Heart right ventricle (tissue), 16 donors: ENCODE measurements around the gene SKAP1. TPM values are rescaled to one million over a fixed set of nuclear protein-coding genes. Genes with fewer than 3 reads are reported as not detected.
"Not testable (repeated sequence)": the region's sequence is repeated elsewhere in the genome, so short reads cannot be mapped to it uniquely, and the experiment has no call there.

Experiments used
- ATAC-seq, 8 donors: fragments of 200-7000 bp; cut with Tn5 transposase; one replicate each; pipeline ENCODE4 v1.9.1; 2020; ENCODE audit warnings: mild to moderate bottlenecking in 8 of 8, moderate library complexity in 8 of 8, moderate number of reproducible peaks in 1 of 8
- DNase-seq, 2 donors: peaks; one replicate each; pipeline ENCODE4 v3.0.0-alpha.2; 2020
- H3K27ac ChIP-seq, 10 donors: fragments of 200-600 bp; sonication (generic) in 2 of 10; one replicate each; pipeline versions ENCODE4 v1.5.0 to v1.8.0; 2020 to 2022; ENCODE audit warnings: mild to moderate bottlenecking in 3 of 10
- H3K27me3 ChIP-seq, 7 donors: fragments of 200-600 bp; one replicate each; pipeline ENCODE4 v1.8.0; 2021 to 2022; ENCODE audit warnings: mild to moderate bottlenecking in 2 of 7
- H3K36me3 ChIP-seq, 9 donors: fragments of 200-600 bp; sonication (generic) in 1 of 9; one replicate each; pipeline versions ENCODE4 v1.5.0 to v1.8.0; 2020 to 2022; ENCODE audit warnings: mild to moderate bottlenecking in 2 of 9
- H3K4me1 ChIP-seq, 9 donors: fragments of 200-600 bp; sonication (generic) in 1 of 9; one replicate each; pipeline versions ENCODE4 v1.5.0 to v1.8.0; 2020 to 2022; ENCODE audit warnings: mild to moderate bottlenecking in 4 of 9
- H3K4me3 ChIP-seq, 10 donors: fragments of 200-600 bp; sonication (generic) in 2 of 10; one replicate each; pipeline versions ENCODE4 v1.5.0 to v1.8.0; 2020 to 2022; ENCODE audit warnings: mild to moderate bottlenecking in 7 of 10, moderate library complexity in 2 of 10
- H3K9me3 ChIP-seq, 11 donors: fragments of 200-600 bp in 10 of 11; sonication (generic) in 2 of 11; one replicate each; pipeline versions ENCODE4 v1.5.0 to v1.8.0; 2013 to 2022; ENCODE audit warnings: mild to moderate bottlenecking in 2 of 11, control low read depth in 1 of 11, moderate library complexity in 1 of 11
- CTCF ChIP-seq, 9 donors: fragments of 200-600 bp; sonication (generic) in 2 of 9; IDR thresholded peaks; one replicate each; pipeline versions ENCODE4 v1.5.0 to v1.8.0; 2021 to 2022; ENCODE audit warnings: antibody characterized with exemption in 9 of 9, mild to moderate bottlenecking in 5 of 9, moderate library complexity in 1 of 9
- WGBS, 2 donors: extraction: QIAGEN DNeasy Blood & Tissue Kit; methylation state at CpG; one replicate each; pipeline ENCODE4 v1.1.7; 2013; ENCODE audit warnings: inconsistent platforms in 1 of 2; 5-methylcytosine and 5-hydroxymethylcytosine counted together
- intact Hi-C, 10 donors: fragments of 100-400 bp; cut with DNase I; formaldehyde crosslinking; loops; one replicate each; pipeline versions ENCODE4 v1.11.1 to v1.14.2; 2022
- polyA plus RNA-seq, 2 donors: library from polyadenylated mRNA; stranded (reverse); fragments of 200-250 nt; gene quantifications; one replicate each; pipeline ENCODE4 v1.2.3, GENCODE V29; 2013
- total RNA-seq, 10 donors: library from RNA; stranded (reverse); fragmentation: NEBNext Ultra II Directional in 3 of 10; extraction: Animal tissue kit (Norgen Biotek cat#: 25700) in 3 of 10; gene quantifications; one replicate each; pipeline versions ENCODE4 v1.2.1 to v1.2.4, GENCODE V29; 2021 to 2023
- donor health status: Arrhythmogenic right ventricular cardiomyopathy.
- donor health status: ischemic (EF 13 %, LVEDD 7.1; RV severe dilation, severe dysfunction).
- donor health status: healthy with polysubstance abuse.
- donor health status: DM: no; HTN: yes; CAD: no.
- donor health status: DM: no; HTN: no; CAD: no.
- donor health status: ischemic (EF 25% LVEDD 6.9; RV normal size, moderate dysfunction).
- donor health status: ischemic (EF 25% LVEDD 5.7; RV mildly dilated, moderate dysfunction).
- donor health status: healthy.
- donor health status: DM: yes; HTN: yes; CAD: no.
- donor health status: Ischemic cardiomyopathy.
- donor health status: ischemic (EF 35%, LVEDD 5.7; RV mildly dilated, moderate dysfunction).
- donor health status: nonischemic (EF 11% LVEDD 7.7; RV severe dilation, severe dysfunction).
- donor health status: DM: yes; HTN: yes; CAD: no.
- donor health status: PGD.
- donor health status: ischemic (EF 29% LVEDD 5.4; RV normal size, mild dysfunction).
- donor health status: nonischemic (EF 23%, LVEDD 6.1; RV moderate dilation, normal function).

The SKAP1 gene
- total and polyA plus RNA-seq, 12 donors = 0.33 to 1.7 (median 0.75) TPM; not detected in 5

- intact Hi-C loops = no loop called here
- DNase-seq (no peak), ATAC-seq (no peak)
- no peak overlapping the region for H3K27ac ChIP-seq
- H3K36me3 ChIP-seq = no peaks in the 10 kb centered on the region
- H3K4me1 ChIP-seq = peaks cover 0 to 33% (median 8%) of the 10 kb centered on the region in 9 donors
- no peak overlapping the region for H3K4me3 ChIP-seq
- peaks cover 0 to 17% (median 5%) of the 10 kb centered on the region in 7 donors for H3K27me3 ChIP-seq
- no peaks in the 10 kb centered on the region for H3K9me3 ChIP-seq
- no peak for TF ChIP-seq CTCF (IDR thresholded peaks at IDR 0.05)
- WGBS, 2 donors = 73 to 86% methylated on average over 1 of the region's 1 CpG
Observed at GRCh38 chr17:48247038-48247437, 183.0 kb downstream of the SKAP1 start.

DNA sequence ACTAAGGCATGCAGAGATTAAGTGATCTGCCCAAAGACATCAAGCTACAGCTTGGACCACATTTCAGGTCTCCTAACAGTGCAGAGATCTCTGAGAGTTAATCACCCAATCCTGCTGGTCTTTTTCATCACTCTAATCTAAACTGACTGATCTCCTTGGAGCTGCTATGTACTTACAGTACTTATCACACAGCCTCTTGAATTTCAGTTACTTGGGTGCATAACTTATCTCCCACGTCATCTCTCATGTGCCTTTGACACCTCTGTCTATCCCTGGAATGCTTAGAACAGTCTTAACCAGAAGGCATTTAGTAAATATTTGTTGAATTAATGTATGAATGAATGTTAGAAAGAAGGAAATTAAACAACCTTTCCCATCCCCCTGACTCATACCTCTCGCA lies 183.4 kb downstream of the SKAP1 start:
- TF ChIP-seq CTCF (IDR thresholded peaks at IDR 0.05) = no peak
- H3K4me3 ChIP-seq = no peak overlapping the region
- no peaks in the 10 kb centered on the region for H3K36me3 ChIP-seq
- H3K27ac ChIP-seq = no peak overlapping the region
- peaks cover 0 to 13% (median 5%) of the 10 kb centered on the region in 7 donors for H3K27me3 ChIP-seq
- H3K4me1 ChIP-seq = peaks cover 0 to 37% (median 12%) of the 10 kb centered on the region in 9 donors
- no peak for ATAC-seq
- no peak for DNase-seq
- no peaks in the 10 kb centered on the region for H3K9me3 ChIP-seq
- WGBS, 2 donors = 75% methylated on average over 2 of the region's 2 CpGs
- intact Hi-C loops = no loop called here

DNA sequence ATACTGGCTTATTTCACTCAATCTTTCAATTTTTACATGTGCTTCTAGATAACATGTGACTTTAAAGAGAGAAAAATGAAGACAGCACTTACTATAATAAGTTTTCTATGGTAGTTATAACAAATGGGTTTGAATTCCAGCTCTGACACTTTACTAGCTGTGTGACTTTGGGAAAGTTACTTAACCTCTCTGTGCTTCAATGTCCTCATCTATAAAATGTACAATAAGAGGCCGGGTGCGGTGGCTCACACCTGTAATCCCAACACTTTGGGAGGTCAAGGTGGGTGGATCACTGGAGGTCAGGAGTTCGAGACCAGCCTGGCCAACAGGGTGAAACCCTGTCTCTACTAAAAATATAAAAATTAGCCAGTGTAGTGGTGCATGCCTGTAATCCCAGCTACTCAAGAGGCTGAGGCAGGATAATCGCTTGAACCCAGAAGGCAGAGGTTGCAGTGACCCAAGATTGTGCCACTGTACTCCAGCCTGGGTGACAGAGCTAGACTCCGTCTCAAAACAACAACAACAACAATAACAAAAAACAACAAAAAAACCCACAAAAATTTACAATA lies 184.5 kb downstream of the SKAP1 start:
- intact Hi-C loops, ATAC-seq, H3K27me3 ChIP-seq, H3K4me3 ChIP-seq, DNase-seq, H3K9me3 ChIP-seq, H3K36me3 ChIP-seq: not testable (repeated sequence)
- peaks cover 7 to 48% (median 23%) of the 10 kb centered on the region in 9 donors for H3K4me1 ChIP-seq
- H3K27ac ChIP-seq = peak overlapping the region in 1 of 10 donors; percentile 54
- 96 to 99% methylated on average over 5 of the region's 5 CpGs for WGBS, 2 donors

- ATAC-seq (no peak), DNase-seq (no peak)
- Histone ChIP-seq H3K27ac (peak overlapping the region in 2 of 10 donors; percentile 22 to 54), H3K36me3 (no peaks in the 10 kb centered on the region), H3K27me3 (peaks cover 0 to 5% (median 0%) of the 10 kb centered on the region in 7 donors), H3K4me3 (no peak overlapping the region), H3K9me3 (no peaks in the 10 kb centered on the region), H3K4me1 (peaks cover 10 to 55% (median 30%) of the 10 kb centered on the region in 9 donors)
- intact Hi-C loops = no loop called here
- 74 to 84% methylated on average over 1 of the region's 1 CpG for WGBS, 2 donors
- no peak for TF ChIP-seq CTCF (IDR thresholded peaks at IDR 0.05)
Observed at GRCh38 chr17:48244814-48245213, 185.2 kb downstream of the SKAP1 start.

DNA sequence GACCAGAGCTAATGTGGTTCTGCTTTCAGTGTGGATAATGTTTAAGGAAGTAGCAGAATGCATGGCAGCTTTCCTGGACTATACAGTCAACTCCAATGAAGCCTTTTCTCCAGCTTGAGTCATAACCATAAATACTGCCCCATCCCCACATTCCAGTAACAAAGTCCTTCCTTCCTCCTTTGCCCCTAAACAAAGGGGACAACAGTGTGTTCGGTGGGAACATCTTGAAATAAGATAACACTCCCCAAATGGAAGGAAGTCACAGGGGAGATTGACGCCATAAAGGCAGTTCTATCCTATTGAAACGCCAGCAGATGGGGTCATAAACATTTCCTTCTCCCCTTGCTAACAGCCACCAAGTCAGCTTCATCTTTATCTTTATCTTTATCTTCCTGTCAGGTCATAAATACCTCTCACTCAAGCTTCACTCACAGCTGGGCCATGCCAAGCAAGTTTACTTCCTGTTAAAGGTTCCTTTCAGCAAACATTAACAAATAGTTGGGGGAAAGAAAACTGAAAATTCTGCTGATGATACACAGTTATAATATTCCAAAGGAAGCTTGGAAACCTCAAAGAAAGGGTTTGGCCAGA lies 185.8 kb downstream of the SKAP1 start:
- H3K4me3 ChIP-seq = no peak overlapping the region
- peak in 6 of 8 donors; percentile 18 to 49 (median 28) for ATAC-seq
- H3K27ac ChIP-seq = peak overlapping the region in 2 of 10 donors; percentile 22 to 54
- DNase-seq = no peak
- no peaks in the 10 kb centered on the region for H3K36me3 ChIP-seq
- no peaks in the 10 kb centered on the region for H3K9me3 ChIP-seq
- intact Hi-C loops = no loop called here
- no peak for TF ChIP-seq CTCF (IDR thresholded peaks at IDR 0.05)
- WGBS, 2 donors = 31 to 35% methylated on average over 3 of the region's 3 CpGs
- peaks cover 0 to 5% (median 0%) of the 10 kb centered on the region in 7 donors for H3K27me3 ChIP-seq
- peaks cover 10 to 57% (median 31%) of the 10 kb centered on the region in 9 donors for H3K4me1 ChIP-seq
